GM18526 (cell line): Measurements from ENCODE around the gene SLC6A9.

Experiments used
- POLR2A ChIP-seq: IDR thresholded peaks from 3 replicates; pipeline ENCODE4 v1.6.1; 2011; ENCODE audit not compliant: insufficient read length; ENCODE audit errors: extremely low read depth

The SLC6A9 gene

GRCh38 chr1:44002165-44002564, 29.1 kb downstream of the SLC6A9 start:
- no peak for TF ChIP-seq POLR2A

GRCh38 chr1:44000122-44000665, 31.1 kb downstream of the SLC6A9 start:
- TF ChIP-seq POLR2A: no peak

- no peak for TF ChIP-seq POLR2A
Measured at GRCh38 chr1:43999455-43999854, 31.8 kb downstream of the SLC6A9 start.

GRCh38 chr1:43998000-43998378, 33.3 kb downstream of the SLC6A9 start:
- no peak for TF ChIP-seq POLR2A

DNA sequence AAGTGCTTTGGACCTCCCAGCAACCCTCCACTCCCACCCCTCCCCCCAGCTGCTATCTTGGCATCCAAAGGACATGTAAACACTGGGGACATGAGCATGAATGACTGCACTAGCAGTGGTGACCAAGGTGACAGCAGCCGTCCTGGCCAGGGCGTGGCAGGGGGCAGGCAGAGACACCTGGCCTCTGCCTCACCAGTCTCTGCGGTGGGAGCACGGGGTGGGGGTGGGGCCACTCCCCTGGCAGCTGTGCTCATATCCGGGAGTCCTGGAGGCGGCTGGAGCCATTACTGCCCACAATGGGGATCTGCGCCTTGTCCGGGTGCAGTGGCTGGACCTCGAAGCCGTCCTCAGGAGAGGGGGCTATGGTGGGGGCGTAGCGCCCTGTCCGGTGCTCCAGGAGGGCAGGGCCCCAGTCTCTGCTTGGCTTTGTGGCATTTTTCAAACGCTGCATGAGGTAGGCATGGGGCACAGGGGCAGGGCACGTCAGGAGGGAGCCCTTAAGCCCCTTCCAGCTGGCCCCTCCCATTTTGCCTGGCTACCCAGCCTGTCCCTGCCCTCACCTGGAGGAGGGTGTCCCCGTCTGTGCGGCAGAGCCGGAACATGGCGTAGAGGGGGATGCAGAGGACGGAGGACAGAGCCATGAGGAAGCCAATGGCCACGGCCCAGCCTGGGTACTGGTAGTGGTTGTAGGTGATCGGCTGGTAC, 33.8 kb downstream of the SLC6A9 start:
- no peak for TF ChIP-seq POLR2A

DNA sequence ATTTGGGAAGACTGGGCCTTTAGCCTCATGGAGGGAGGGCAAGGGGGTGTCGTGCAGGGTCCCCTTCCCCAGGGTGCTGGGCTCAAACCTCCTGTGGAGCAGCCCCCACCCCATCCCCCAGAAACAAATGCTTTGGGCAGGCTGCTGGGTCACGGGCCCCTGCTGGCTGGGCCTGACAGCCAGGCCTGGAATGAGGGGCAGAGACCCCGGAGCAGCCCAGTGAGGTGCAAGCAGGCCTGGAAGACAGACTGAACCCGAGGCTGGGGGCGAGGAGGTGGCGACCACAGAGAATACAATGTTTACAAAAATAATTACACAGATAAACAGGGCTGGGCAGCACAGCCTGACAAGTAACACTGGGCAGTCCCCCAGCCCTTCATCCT, 34.5 kb downstream of the SLC6A9 start:
- TF ChIP-seq POLR2A: no peak

GRCh38 chr1:43995984-43996732, 35.1 kb downstream of the SLC6A9 start:
- no peak for TF ChIP-seq POLR2A

GRCh38 chr1:43994794-43995790, 36.2 kb downstream of the SLC6A9 start:
- TF ChIP-seq POLR2A: no peak

- TF ChIP-seq POLR2A: no peak
Measured at GRCh38 chr1:43994071-43994470, 37.2 kb downstream of the SLC6A9 start.

GRCh38 chr1:43993206-43993914, 37.9 kb downstream of the SLC6A9 start:
- TF ChIP-seq POLR2A: no peak

- TF ChIP-seq POLR2A: no peak
Measured at GRCh38 chr1:43992232-43992995, 38.8 kb downstream of the SLC6A9 start.

DNA sequence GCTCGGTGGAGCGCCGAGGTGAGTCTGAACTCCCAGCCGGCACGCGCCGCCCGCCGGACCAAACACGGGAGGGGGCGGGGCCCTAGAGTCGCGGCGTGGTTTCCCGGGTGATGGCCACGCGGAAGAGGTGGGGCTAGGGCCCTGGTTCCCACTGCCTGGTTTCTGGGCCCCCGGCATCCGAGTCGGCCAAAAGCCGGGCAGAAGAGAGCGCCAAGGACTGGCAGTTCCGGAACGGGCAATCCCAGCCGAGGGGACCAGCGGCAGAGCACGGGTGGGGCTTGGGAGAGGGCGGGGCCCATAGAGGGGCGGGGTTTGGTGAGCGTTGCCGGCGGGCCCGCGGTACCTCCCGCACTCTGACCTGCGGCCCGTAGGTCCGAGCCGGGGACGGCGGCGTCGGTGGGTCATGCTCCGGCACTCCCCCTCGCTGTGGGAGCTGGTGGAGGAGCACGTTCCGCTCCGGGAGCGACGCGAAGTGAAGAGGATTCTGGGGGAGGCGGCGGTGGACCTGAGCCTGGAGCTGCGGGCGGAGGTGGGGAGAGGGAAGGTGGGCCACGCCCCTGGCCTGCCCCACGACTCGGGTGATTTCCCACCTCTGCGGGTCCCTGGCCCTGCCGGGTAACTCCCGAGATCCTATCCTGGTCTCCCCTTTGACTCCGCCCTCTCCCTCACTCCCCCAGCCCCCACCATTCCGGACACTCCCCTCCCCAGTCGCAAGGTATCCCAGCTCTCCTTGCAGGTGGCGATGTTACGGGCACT, 39.6 kb downstream of the SLC6A9 start, which contains the start of gene CCDC24:
Gene CCDC24 (plus strand): TSS at position 124 of the 756 bp plus-strand sequence. CDS start 280 bp downstream, at position 404.
- peak; percentile 13 for TF ChIP-seq POLR2A

DNA sequence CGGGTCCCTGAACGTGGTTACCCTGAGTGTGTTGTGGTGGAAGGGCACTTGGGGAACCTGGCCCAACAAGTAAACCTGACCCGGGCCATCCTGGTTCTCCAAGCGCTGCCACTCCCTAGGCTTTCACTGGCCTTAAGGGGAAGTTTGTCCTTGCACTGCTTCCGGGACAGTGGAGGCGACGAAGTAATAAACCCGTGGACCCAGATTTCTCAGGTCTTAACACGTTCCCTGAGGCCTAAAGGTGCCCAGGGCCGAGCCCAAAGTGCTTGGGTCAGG, 40.1 kb downstream of the SLC6A9 start:
- TF ChIP-seq POLR2A: no peak
